GM19351 (cell line): ENCODE measurements around the gene GARRE1.
"Not testable (repeated sequence)": the region's sequence is repeated elsewhere in the genome, so short reads cannot be mapped to it uniquely, and the experiment has no call there.

Source experiments
- ATAC-seq: cut with Tn5 transposase; IDR thresholded peaks from one replicate; pipeline ENCODE4 v1.9.1; 2021; ENCODE audit warnings: mild to moderate bottlenecking, moderate library complexity; ENCODE audit not compliant: unreplicated experiment

The GARRE1 gene

GRCh38 chr19:34230820-34231219, 23.5 kb upstream of the GARRE1 start:
- ATAC-seq, result no peak

DNA sequence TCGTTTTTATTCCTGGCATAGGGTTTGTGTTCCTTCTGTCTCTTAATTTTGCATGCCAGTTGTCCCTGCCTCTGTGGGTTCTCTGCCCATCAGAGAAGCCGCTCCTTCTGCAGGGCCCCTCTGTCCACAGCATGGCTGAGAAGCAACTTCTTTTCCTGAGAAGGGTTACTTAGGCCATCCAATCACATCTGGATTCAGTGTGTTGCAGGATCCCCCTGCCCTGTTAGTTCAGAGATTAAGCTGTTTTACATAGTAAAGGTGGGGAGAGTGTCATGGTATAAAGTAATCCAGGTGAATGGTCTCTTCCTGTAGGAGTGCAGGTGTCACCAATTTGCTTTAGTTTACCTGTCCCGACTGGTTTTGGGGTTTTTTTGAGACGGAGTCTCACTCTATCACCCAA, 22.9 kb upstream of the GARRE1 start:
- ATAC-seq, result no peak

DNA sequence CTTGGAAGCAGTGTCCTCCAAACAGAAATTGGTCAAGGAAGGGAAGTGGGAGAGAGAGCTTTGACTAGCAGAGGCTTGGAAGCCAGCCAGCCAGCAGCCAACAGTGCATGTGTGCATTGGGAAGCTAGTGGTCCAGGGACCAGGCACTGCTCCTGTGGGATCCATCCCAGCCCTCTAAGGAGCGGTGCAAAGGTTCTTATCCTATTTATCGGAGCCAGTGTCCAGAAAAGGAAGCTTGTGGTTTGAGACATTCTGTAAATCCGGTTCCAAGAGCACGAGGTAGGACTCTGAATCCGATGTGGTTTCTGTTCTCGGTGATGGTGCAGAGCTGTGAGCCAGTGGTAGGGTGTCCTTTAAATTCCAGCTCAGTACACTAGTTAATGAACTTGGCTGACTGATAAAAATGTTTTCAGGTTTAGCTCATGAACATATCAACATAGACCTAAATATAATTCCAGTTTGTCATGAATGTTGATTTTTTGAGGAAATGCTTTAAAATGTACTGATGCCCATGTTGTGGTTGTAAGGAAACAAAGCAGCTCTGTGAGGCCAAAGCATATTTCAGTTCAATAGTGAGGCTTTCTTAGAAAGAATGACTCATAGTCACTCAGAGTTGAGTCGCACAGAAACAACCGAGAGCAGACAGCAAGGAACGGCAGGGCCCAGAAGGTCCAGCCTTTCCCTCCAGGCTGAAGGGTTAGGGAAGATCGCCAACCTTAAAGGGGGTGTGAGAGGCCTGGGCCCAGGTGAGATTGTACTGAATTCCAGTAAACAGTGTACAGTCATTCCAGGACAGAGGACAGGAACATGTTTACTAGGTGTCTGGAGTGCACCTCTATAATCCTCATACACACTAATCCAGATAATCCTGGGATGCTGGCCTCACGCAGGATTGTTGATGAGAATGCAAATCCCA, 21.5 kb upstream of the GARRE1 start:
- ATAC-seq, result peak; percentile 81

DNA sequence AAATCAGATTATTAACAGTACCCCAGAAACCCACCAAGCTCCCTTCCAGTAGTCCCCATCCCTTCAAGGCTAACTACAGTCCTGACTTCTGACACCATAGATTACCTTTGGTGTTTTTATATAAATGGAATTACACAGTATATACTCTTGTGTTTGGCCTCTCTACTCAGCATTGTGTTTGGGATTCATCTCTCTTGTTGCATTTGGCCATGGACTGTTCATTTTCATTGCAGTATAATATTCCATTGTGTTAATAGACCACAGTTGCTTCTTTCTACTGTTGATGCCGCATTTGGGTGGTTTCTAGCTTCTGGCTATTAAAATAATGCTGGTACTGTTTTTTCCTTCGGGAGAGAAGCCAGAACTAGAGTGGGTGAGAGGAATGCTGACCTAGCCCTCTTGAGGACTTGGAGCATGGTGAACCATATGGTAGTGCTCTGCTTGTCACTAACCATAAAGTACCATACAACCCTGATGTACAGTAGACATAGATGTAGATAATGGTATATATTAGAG, 18.9 kb upstream of the GARRE1 start:
- ATAC-seq, result no peak

DNA sequence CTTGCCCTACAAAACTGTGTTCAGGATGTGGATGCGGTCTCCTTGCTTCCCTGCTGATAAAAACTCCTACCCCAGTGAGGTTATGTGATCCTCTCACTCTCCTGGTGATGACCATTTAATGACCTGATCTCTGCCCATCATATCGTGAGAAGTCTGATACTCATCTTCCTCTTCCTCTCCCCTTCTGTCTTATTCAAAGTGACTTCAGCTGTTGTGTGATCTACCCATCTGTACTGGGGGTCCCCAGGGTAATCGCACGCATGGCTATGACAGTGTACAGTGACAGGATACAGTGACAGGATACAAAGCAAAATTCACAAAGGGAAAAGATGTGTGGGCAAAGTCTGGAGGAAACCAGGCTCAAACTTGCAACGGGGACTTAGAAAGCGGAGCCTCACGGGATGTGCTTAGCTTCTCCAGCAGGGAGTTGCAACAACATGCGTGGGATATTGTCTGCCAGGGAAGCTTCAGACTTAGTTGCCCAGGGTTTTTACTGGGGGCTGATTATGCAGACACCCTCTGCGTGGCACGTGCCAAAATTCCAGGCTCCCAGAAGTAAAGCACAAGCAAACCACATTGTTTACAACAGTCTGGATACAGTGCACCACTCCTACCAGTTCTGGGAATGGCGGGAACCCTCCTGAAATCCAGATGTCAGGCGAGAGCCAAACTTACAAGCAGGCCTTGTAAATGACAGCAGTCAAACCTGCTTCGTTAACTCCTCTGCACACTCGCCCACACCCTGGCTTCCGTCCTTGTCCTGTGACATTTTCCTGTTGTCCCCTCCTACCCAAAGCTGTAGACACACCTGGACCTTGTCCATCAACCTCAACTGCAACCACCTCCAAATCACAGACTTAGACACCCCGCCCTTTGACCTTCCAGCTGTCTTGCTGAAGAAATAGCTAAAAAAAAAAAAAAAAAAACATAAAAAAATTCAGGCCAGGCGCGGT, 18.0 kb upstream of the GARRE1 start:
- no peak for ATAC-seq

- no peak for ATAC-seq
These were observed 17.1 kb upstream of the GARRE1 start for GRCh38 chr19:34237283-34237682.

DNA sequence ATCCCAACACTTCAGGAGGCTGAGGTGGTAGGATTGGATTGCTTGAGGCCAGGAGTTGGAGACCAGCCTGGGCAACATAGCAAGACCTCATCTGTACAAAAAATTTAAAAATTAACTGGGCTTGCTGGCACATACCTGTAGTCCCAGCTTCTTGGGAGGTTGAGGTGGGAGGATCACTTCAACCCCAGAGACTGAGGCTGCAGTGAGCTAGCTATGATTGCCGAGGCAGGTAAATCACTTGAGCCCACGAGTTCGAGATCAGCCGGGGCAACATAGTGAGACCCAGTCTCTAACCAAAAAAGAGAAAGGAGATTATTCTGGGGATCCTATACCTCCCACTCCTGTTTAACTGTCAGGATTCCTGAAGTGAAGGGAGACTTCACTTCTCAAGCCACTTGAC, 16.4 kb upstream of the GARRE1 start:
- ATAC-seq, result no peak

- ATAC-seq, result peak; percentile 65
These were observed 12.6 kb upstream of the GARRE1 start for GRCh38 chr19:34241513-34242337.

GRCh38 chr19:34243138-34243875, 11.0 kb upstream of the GARRE1 start:
- not testable (repeated sequence) for ATAC-seq

DNA sequence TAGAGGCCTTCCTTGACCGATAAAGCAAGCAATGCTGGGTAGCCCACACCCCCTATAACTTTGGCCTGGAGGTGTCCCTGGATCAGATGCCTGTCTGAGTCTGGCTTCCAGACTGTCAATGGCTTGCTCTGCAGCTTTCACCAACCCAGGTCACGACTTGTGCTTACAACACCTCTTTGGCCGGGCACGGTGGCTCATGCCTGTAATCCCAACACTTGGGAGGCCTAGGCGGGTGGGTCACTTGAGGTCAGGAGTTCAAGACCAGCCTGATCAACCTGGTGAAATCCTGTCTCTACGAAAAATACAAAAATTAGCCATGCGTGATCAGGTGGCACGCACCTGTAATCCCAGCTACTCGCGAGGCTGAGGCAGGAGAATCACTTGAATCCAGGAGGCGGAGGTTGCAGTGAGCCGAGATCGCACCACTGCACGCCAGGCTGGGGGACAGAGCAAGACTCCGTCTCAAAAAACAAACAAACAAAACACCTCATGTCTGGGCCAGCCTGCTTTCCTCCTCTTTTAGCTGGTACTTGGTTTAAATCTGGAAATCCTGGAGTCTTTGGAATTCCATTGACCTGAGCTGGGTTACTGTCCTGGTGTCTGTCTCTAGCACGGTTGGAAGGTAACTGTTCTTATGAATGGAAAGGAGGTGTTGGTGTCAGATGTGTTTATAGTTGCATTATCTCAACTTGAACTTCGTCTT, 10.3 kb upstream of the GARRE1 start:
- ATAC-seq, result no peak

- ATAC-seq, result no peak
These were observed 9.6 kb upstream of the GARRE1 start for GRCh38 chr19:34244611-34245299.

DNA sequence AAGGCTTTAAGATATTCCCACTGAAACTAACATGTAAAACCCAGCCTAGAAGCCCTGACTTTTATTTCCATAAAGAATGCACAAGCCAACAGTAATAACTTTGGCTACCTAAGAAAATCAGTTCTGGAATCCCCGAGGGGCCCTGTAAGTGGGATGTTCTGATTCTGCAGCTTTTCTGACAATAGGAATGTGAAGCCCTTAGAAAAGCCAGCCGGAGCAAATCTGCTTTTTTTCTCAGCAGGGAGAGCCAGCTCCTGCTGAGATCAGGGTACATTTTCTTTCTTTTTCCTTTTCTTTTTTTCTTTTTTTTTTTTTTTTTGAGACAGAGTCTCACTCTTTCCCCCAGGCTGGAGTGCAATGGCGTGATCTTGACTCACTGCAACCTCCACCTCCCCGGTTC, 8.0 kb upstream of the GARRE1 start:
- no peak for ATAC-seq

DNA sequence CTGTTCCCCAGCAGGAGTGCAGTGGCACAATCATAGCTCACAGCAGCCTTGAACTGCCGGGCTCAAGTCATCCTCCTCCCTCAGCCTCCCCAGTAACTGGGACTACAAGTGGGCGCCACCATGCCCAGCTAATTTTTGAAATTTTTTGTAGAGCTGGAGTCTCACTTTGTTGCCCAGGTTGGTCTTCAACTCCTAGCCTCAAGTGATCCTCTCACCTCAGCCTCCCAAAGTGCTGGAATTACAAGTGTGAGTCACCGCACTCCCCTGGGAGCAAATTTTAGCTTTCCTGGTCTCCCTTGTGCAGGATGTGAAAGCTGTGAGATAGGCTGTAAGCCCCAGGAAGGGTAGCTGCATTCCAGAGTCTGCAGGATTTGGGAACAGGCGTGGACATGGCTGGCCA, 5.4 kb upstream of the GARRE1 start:
- ATAC-seq, result no peak

GRCh38 chr19:34253167-34253566, 1.2 kb upstream of the GARRE1 start:
- not testable (repeated sequence) for ATAC-seq

DNA sequence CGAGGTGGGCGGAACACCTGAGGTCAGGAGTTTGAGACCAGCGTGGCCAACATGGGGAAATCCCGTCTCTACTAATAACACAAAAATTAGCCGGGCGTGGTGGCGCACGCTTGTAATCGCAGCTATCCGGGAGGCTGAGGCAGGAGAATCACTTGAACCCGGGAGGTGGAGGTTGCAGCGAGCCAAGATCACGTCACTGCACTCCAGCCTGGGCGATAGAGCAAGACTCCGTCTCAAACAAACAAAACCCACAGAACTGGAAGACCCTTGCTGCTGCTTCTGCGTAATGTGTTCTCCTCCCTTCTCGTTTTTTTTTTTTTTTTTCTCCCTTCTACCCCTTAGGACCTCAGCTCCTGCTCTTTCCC, 691 bp upstream of the GARRE1 start:
- not testable (repeated sequence) for ATAC-seq

GRCh38 chr19:34254698-34255432, 511 bp downstream of the GARRE1 start:
- ATAC-seq, result peak; percentile 60

GRCh38 chr19:34255546-34255945, 1.2 kb downstream of the GARRE1 start:
- ATAC-seq, result no peak
